ENCODE results near the gene DOK4. TPM values are rescaled to one million over a fixed set of nuclear protein-coding genes. Genes with fewer than 3 reads are reported as not detected.

Gene DOK4
- total and polyA plus RNA-seq, 2 donors (not counting 1 experiment from before 2014, with no cell fraction given): 1.6 to 2.5 TPM

- Mint-ChIP-seq H3K4me3 (peak overlapping the region; percentile 89), H3K27me3 (no peaks in the 10 kb centered on the region), H3K27ac (peak overlapping the region; percentile 96), H3K9me3 (ENCODE audit: insufficient read depth) (no peaks in the 10 kb centered on the region), H3K4me1 (peaks cover 87% of the 10 kb centered on the region)
- CTCF ChIA-PET: interaction anchor here (1.1 to 1.4 kb wide), 3 partner anchors 8 to 117 kb away, joined by 3 to 9 read pairs (median 3); partner anchors contain the start of gene ADGRG5
- Histone ChIP-seq H3K4me1 (ENCODE audit: control insufficient read depth in 2 of 2, insufficient read depth in 2 of 2, low read length in 2 of 2) (peaks cover 86 to 91% of the 10 kb centered on the region in 2 donors), H2AFZ (ENCODE audit: insufficient read depth, low read depth, low read length, poor library complexity, severe bottlenecking) (no peak overlapping the region), H3K27ac (ENCODE audit: low read length in 2 of 2) (peak overlapping the region; percentile 90 to 94), H3K4me3 (ENCODE audit: control extremely low read depth in 1 of 5, extremely low read depth in 1 of 5, insufficient read depth in 1 of 5, low read depth in 2 of 5, low read length in 4 of 5) (no peak overlapping the region), H4K20me1 (ENCODE audit: control insufficient read depth, insufficient read depth, low read length, poor library complexity, severe bottlenecking) (no peaks in the 10 kb centered on the region), H3K27me3 (replicated peaks in 1 of 4; ENCODE audit: control extremely low read depth in 1 of 4, control insufficient read depth in 3 of 4, insufficient read depth in 4 of 4, low read length in 3 of 4) (no peaks in the 10 kb centered on the region), H3K36me3 (replicated peaks in 1 of 2; ENCODE audit: control extremely low read depth in 1 of 2, control insufficient read depth in 1 of 2, extremely low read depth in 1 of 2, insufficient read depth in 2 of 2, low read length in 1 of 2) (no peaks in the 10 kb centered on the region), H3K4me2 (replicated peaks; ENCODE audit: low read depth, low read length, poor library complexity, severe bottlenecking) (peak overlapping the region; percentile 92), H3K9me3 (ENCODE audit: control extremely low read depth in 1 of 3, control insufficient read depth in 2 of 3, insufficient read depth in 1 of 3, low read length in 2 of 3) (peaks cover 0 to 3% (median 0%) of the 10 kb centered on the region in 3 donors), H3K9ac (ENCODE audit: low read length) (no peak overlapping the region), H3K79me2 (ENCODE audit: control insufficient read depth, insufficient read depth, low read length) (peaks cover 7% of the 10 kb centered on the region)
- intact Hi-C loops (cut with micrococcal nuclease): loop anchor here (5.0 to 10.0 kb wide), 3 partner anchors 72 to 1110 kb away; partner anchors contain the start of genes AMFR and POLR2C
- ATAC-seq (ENCODE audit: low read depth) (no peak), DNase-seq (peak; percentile 48)
- WGBS (ENCODE audit: insufficient coverage): 98% methylated on average over 7 of the region's 7 CpGs
- POLR2A ChIA-PET: interaction anchor here (0.9 kb wide), 1 partner anchor 11 kb away, joined by 5 read pairs; no protein-coding TSS in a partner anchor
- TF ChIP-seq CTCF (IDR thresholded peaks at IDR 0.05): no peak
- TF ChIP-seq EZH2 (IDR thresholded peaks at IDR 0.05; ENCODE audit: borderline replicate concordance, insufficient read depth, low read depth, low read length, poor library complexity, severe bottlenecking): no peak
Observed at GRCh38 chr16:57534337-57534880, 48.1 kb upstream of the DOK4 start.
